Endothelial cell of umbilical vein (primary cell): ENCODE results near the gene HMHB1. TPM values are rescaled to one million over a fixed set of nuclear protein-coding genes. Genes with fewer than 3 reads are reported as not detected.

Experiments
- BruUV-seq: library from RNA; stranded (reverse); fragments of 400-500 nt; replicated peaks from 2 replicates; lab custom pipeline; 2021; lab: Mats Ljungman, UMichigan
- CTCF ChIA-PET: fragments of 300-600, 350-600 bp; sonication (Branson Sonifier 250); formaldehyde crosslinking; loops from one replicate; lab custom pipeline; 2021; ENCODE audit warnings: antibody characterized with exemption, inconsistent platforms; lab: Charles Lee
- POLR2A ChIA-PET: fragments of 300-600, 350-600 bp; sonication (Branson Sonifier 250); formaldehyde crosslinking; loops from one replicate; lab custom pipeline; 2021; ENCODE audit warnings: antibody characterized with exemption, inconsistent platforms; lab: Charles Lee
- DNase-seq: peaks from one replicate; pipeline ENCODE4 v3.0.0-alpha.2; 2011; ENCODE audit warnings: low read depth, low spot score
- FAIRE-seq: peaks from 2 replicates; lab custom pipeline; 2011; peaks lifted over from hg19 to GRCh38; lab: Jason Lieb, UNC
- H2AFZ ChIP-seq: 2 replicates; pipeline ENCODE4 v1.6.0; 2012; ENCODE audit warnings: low read depth, low read length, control low read depth, inconsistent platforms
- H3K27ac ChIP-seq: 2 replicates; pipeline ENCODE4 v1.5.1; 2011; ENCODE audit warnings: low read depth, mild to moderate bottlenecking, control low read depth, low read length, moderate library complexity; ENCODE audit not compliant: insufficient read depth
- H3K27me3 ChIP-seq, 2 experiments: 2 replicates each; pipeline versions ENCODE4 v1.6.0 to v1.6.1; 2011; ENCODE audit warnings: low read length in 2 of 2, mixed read lengths in 1 of 2; ENCODE audit not compliant: control insufficient read depth in 2 of 2, insufficient read depth in 2 of 2
- H3K36me3 ChIP-seq, 2 experiments: 2 replicates in 1 of 2; 3 replicates in 1 of 2; pipeline ENCODE4 v1.5.1; 2011; ENCODE audit warnings: low read length in 2 of 2, mild to moderate bottlenecking in 1 of 2, moderate library complexity in 1 of 2; ENCODE audit not compliant: control insufficient read depth in 2 of 2, insufficient read depth in 2 of 2; ENCODE audit errors: extremely low read depth in 1 of 2
- H3K4me1 ChIP-seq: 3 replicates; pipeline ENCODE4 v1.5.1; 2011; ENCODE audit warnings: mild to moderate bottlenecking, low read length; ENCODE audit not compliant: control insufficient read depth, insufficient read depth; ENCODE audit errors: extremely low read depth
- H3K4me2 ChIP-seq: 2 replicates; pipeline ENCODE4 v1.6.1; 2011; ENCODE audit warnings: low read length, control low read depth, mixed read lengths; ENCODE audit not compliant: insufficient read depth
- H3K4me3 ChIP-seq, 3 experiments: fragments of 200-600 bp in 1 of 3; sonication (generic), shearing (Covaris generic) in 1 of 3; replicated peaks in 1 of 3; 2 replicates each; pipeline ENCODE4 v1.5.1; 2011 to 2016; ENCODE audit warnings: control low read depth in 3 of 3, low read length in 3 of 3, mild to moderate bottlenecking in 2 of 3, inconsistent platforms in 1 of 3, low read depth in 1 of 3, moderate library complexity in 1 of 3; ENCODE audit not compliant: insufficient read depth in 1 of 3
- H3K79me2 ChIP-seq: 2 replicates; pipeline ENCODE4 v1.6.0; 2012; ENCODE audit warnings: low read length, inconsistent platforms; ENCODE audit not compliant: control insufficient read depth, insufficient read depth
- H3K9ac ChIP-seq: replicated peaks from 2 replicates; pipeline ENCODE3; 2011; ENCODE audit warnings: low read length, control low read depth; ENCODE audit not compliant: insufficient read depth; ENCODE audit errors: extremely low read depth
- H3K9me1 ChIP-seq: replicated peaks from 3 replicates; pipeline ENCODE4 v1.6.0; 2011; ENCODE audit warnings: mild to moderate bottlenecking, low read length; ENCODE audit not compliant: control insufficient read depth, insufficient read depth; ENCODE audit errors: extremely low read depth
- H3K9me3 ChIP-seq: replicated peaks from 2 replicates; pipeline ENCODE4 v1.5.1; 2012; ENCODE audit warnings: low read length, inconsistent platforms; ENCODE audit not compliant: control insufficient read depth, insufficient read depth
- H4K20me1 ChIP-seq: replicated peaks from 2 replicates; pipeline ENCODE3; 2011; ENCODE audit warnings: mild to moderate bottlenecking, low read length; ENCODE audit not compliant: control insufficient read depth, insufficient read depth; ENCODE audit errors: extremely low read depth
- EZH2 ChIP-seq: IDR thresholded peaks from 2 replicates; pipeline ENCODE4 v1.6.1; 2012; ENCODE audit warnings: borderline replicate concordance, low read depth, mild to moderate bottlenecking, moderate library complexity, low read length, inconsistent platforms; ENCODE audit not compliant: severe bottlenecking
- FOS ChIP-seq: IDR thresholded peaks from 2 replicates; pipeline ENCODE4 v1.6.1; 2011; ENCODE audit warnings: mild to moderate bottlenecking, low read length, moderate library complexity, borderline replicate concordance; ENCODE audit not compliant: insufficient read depth
- GATA2 ChIP-seq: IDR thresholded peaks from 2 replicates; pipeline ENCODE4 v1.7.0; 2011; ENCODE audit warnings: low read depth, mild to moderate bottlenecking, moderate library complexity, mixed read lengths, low read length; ENCODE audit not compliant: insufficient read length, insufficient read depth
- JUN ChIP-seq: IDR thresholded peaks from 2 replicates; pipeline ENCODE4 v1.6.1; 2011; ENCODE audit warnings: borderline replicate concordance, low read depth; ENCODE audit not compliant: insufficient read length, insufficient read depth
- MYC ChIP-seq: IDR thresholded peaks from one replicate; pipeline ENCODE4 v1.6.1; 2011; ENCODE audit warnings: mild to moderate bottlenecking, low read depth, low read length
- POLR2A ChIP-seq: IDR thresholded peaks from 2 replicates; pipeline ENCODE4 v1.6.1; 2012; ENCODE audit warnings: low read depth, mild to moderate bottlenecking, control low read depth, low read length
- POLR2AphosphoS5 ChIP-seq: IDR thresholded peaks from 2 replicates; pipeline ENCODE4 v1.6.1; 2012; ENCODE audit warnings: low read depth, mild to moderate bottlenecking, control low read depth, low read length, moderate library complexity; ENCODE audit not compliant: insufficient read depth
- dilution Hi-C: fragments of 300-500 bp; cut with MboI; formaldehyde crosslinking; loops from one replicate; pipeline ENCODE4 v1.15.0; 2019; ENCODE audit warnings: low sequenced_read_pairs; ENCODE audit not compliant: extremely low pct_ligation_motif_present
- intact Hi-C: fragments of 100-400 bp; cut with micrococcal nuclease; formaldehyde crosslinking; loops from one replicate; pipeline ENCODE4 v1.10.0; 2022
- polyA plus RNA-seq, 4 experiments: library from polyadenylated mRNA; depleted of rRNA in 3 of 4; stranded (reverse) in 3 of 4; unstranded in 1 of 4; fragments of >200 nt; gene quantifications; 2 replicates each; pipeline versions ENCODE4 v1.2.1 to v1.2.3, GENCODE V29; 2011 to 2012; ENCODE audit warnings: missing spikeins in 1 of 4
- total RNA-seq: library from RNA; stranded (reverse); gene quantifications from 2 replicates; pipeline ENCODE4 v1.2.3, GENCODE V29; 2021
- TF ChIP-seq, protein P1 (sequence below), 2 donors: IDR thresholded peaks; 1 replicate in 1 of 2; 2 replicates in 1 of 2; pipeline ENCODE4 v1.5.1; 2011; ENCODE audit warnings: low read length in 2 of 2, mild to moderate bottlenecking in 2 of 2, moderate library complexity in 2 of 2, control low read depth in 1 of 2, inconsistent platforms in 1 of 2, low read depth in 1 of 2; ENCODE audit not compliant: insufficient read depth in 1 of 2; ENCODE audit errors: extremely low read depth in 1 of 2
- TF ChIP-seq, protein P2 (sequence below): IDR thresholded peaks from 2 replicates; pipeline ENCODE4 v1.6.1; 2011; ENCODE audit not compliant: insufficient read depth, insufficient read length

Gene HMHB1
- total and polyA plus RNA-seq, 2 donors (not counting 3 experiments of a cell fraction or from before 2014, with no cell fraction given): not detected

DNA sequence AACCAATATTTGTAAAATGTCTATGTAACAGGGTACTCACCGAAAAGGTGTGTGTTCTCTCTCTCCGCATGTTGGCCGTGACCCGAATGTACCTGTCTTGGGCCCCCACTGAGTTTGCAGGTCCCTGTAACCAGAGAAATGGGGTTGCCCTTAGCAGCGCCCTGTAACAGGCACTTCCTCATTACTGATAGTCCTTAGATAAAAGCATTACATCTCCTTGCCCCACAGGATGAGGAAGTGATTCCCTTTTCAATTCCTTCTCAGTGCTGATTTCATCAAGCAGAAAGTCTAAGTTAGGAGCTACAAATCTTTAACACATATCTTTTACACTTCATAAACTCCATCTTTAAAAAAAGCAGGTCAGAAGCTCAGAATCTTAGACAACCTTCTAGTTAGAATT, 15.2 kb upstream of the HMHB1 start:
- TF ChIP-seq FOS: no peak
- TF ChIP-seq, protein P1, sequence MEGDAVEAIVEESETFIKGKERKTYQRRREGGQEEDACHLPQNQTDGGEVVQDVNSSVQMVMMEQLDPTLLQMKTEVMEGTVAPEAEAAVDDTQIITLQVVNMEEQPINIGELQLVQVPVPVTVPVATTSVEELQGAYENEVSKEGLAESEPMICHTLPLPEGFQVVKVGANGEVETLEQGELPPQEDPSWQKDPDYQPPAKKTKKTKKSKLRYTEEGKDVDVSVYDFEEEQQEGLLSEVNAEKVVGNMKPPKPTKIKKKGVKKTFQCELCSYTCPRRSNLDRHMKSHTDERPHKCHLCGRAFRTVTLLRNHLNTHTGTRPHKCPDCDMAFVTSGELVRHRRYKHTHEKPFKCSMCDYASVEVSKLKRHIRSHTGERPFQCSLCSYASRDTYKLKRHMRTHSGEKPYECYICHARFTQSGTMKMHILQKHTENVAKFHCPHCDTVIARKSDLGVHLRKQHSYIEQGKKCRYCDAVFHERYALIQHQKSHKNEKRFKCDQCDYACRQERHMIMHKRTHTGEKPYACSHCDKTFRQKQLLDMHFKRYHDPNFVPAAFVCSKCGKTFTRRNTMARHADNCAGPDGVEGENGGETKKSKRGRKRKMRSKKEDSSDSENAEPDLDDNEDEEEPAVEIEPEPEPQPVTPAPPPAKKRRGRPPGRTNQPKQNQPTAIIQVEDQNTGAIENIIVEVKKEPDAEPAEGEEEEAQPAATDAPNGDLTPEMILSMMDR (IDR thresholded peaks at IDR 0.05; ENCODE audit: extremely low read depth in 1 of 2, insufficient read depth in 1 of 2, low read depth in 1 of 2, low read length in 2 of 2): no peak
- TF ChIP-seq, protein P2, sequence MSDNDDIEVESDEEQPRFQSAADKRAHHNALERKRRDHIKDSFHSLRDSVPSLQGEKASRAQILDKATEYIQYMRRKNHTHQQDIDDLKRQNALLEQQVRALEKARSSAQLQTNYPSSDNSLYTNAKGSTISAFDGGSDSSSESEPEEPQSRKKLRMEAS: no peak
- no peak for TF ChIP-seq POLR2A
- TF ChIP-seq MYC: no peak
- no peak for TF ChIP-seq EZH2
- TF ChIP-seq GATA2: no peak
- no peak for TF ChIP-seq JUN
- no peak for TF ChIP-seq POLR2AphosphoS5
- no peak overlapping the region for H3K4me3 ChIP-seq
- no peaks in the 10 kb centered on the region for H3K4me1 ChIP-seq
- no peaks in the 10 kb centered on the region for H3K9me1 ChIP-seq
- H3K9ac ChIP-seq: no peak overlapping the region
- H3K79me2 ChIP-seq: no peaks in the 10 kb centered on the region
- H3K4me2 ChIP-seq: no peak overlapping the region
- no peaks in the 10 kb centered on the region for H4K20me1 ChIP-seq
- dilution Hi-C loops (no loop called here), intact Hi-C loops (no loop called here)
- peaks cover 0 to 3% of the 10 kb centered on the region in 2 experiments for H3K27me3 ChIP-seq
- H3K36me3 ChIP-seq: no peaks in the 10 kb centered on the region
- H2AFZ ChIP-seq: no peak overlapping the region
- ChIA-PET POLR2A (no interaction called here), CTCF (interaction anchor here (0.5 kb wide), 1 partner anchor 1309 kb away, joined by 4 read pairs; no protein-coding TSS in a partner anchor)
- no peak overlapping the region for H3K27ac ChIP-seq
- BruUV-seq: no TSS peak
- no peaks in the 10 kb centered on the region for H3K9me3 ChIP-seq
- DNase-seq: no peak
- FAIRE-seq: no peak
